NCI-H446 (cell line): ENCODE data around the gene RPS6KB2.
"Not testable (repeated sequence)": the region's sequence is repeated elsewhere in the genome, so short reads cannot be mapped to it uniquely, and the experiment has no call there.

ENCODE experiments used
- DNase-seq, 2 experiments: peaks; one replicate each; lab custom pipeline; 2025; lab: John Stamatoyannopoulos, UW

Gene RPS6KB2

GRCh38 chr11:67466962-67467771 is 38.9 kb downstream of the RPS6KB2 start:
- no peak for DNase-seq

GRCh38 chr11:67468056-67468455 is 39.8 kb downstream of the RPS6KB2 start:
- DNase-seq, result no peak

GRCh38 chr11:67468456-67468758 is 40.1 kb downstream of the RPS6KB2 start:
- DNase-seq, result no peak

GRCh38 chr11:67468759-67469507 is 40.6 kb downstream of the RPS6KB2 start, which contains the start of gene TMEM134:
TMEM134 (minus strand) TSS chr11:67469251; CDS start chr11:67469192, 59 bp downstream.
- DNase-seq, result peak; percentile 80 to 94

- no peak for DNase-seq
Measured at GRCh38 chr11:67469508-67469811, 41.2 kb downstream of the RPS6KB2 start.

GRCh38 chr11:67470337-67471002 is 42.2 kb downstream of the RPS6KB2 start:
- no peak for DNase-seq

- no peak for DNase-seq
Measured at GRCh38 chr11:67472882-67473281, 44.6 kb downstream of the RPS6KB2 start.

GRCh38 chr11:67476692-67477091 is 48.4 kb downstream of the RPS6KB2 start:
- DNase-seq, result not testable (repeated sequence)

- not testable (repeated sequence) for DNase-seq
Measured at GRCh38 chr11:67477344-67478050, 49.2 kb downstream of the RPS6KB2 start.

- DNase-seq, result no peak
Measured at GRCh38 chr11:67482275-67482826, 54.1 kb downstream of the RPS6KB2 start.

- DNase-seq, result peak; percentile 99
Measured at GRCh38 chr11:67482827-67483798, 54.8 kb downstream of the RPS6KB2 start, which contains the start of gene AIP. AIP (plus strand) TSS chr11:67483026; CDS start chr11:67483159, 133 bp downstream.

GRCh38 chr11:67483831-67484665 is 55.8 kb downstream of the RPS6KB2 start:
- no peak for DNase-seq

GRCh38 chr11:67484847-67485311 is 56.6 kb downstream of the RPS6KB2 start:
- no peak for DNase-seq
